ENCODE data around the gene KCNIP4. TPM values are rescaled to one million over a fixed set of nuclear protein-coding genes. Genes with fewer than 3 reads are reported as not detected.

The KCNIP4 gene
- total and polyA plus RNA-seq, 2 of the 8 experiments (the other 6 are each of a cell fraction or from before 2014, with no cell fraction given), result 0.06 TPM; not detected in 1

DNA sequence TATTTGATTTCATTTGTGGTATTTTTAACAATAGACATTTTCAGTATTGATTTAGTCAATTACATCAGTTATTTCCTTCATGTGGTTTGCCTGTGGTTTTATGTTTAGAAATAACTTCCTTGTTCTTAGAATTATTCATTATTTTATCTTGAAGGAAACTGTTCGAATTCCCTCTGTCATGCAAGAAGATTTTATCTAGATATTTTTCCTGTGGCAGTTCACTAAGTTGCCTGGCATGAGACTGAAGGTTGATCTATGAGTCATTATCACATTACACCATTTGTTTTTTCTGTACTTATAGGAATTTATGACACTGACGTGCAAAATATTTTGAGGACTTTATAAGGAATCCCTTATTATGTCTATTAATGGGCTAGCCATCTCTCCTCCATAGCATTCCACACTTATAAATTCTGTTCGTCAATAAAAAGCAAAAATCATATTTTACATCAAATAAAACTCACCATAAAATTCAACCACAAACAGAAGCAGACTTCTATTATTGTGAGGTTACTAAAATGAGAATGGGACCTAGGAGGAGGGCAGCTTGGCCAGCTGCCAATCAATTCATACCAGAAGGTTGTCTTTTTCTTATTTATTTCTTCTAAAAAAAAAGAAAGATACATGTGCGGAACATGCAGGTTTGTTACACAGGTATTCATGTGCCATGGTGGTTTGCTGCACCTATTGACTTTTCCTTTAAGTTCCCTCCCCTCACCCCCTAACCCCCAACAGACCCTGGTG, 179.0 kb downstream of the KCNIP4 start (continued):
- TF ChIP-seq, protein P1, sequence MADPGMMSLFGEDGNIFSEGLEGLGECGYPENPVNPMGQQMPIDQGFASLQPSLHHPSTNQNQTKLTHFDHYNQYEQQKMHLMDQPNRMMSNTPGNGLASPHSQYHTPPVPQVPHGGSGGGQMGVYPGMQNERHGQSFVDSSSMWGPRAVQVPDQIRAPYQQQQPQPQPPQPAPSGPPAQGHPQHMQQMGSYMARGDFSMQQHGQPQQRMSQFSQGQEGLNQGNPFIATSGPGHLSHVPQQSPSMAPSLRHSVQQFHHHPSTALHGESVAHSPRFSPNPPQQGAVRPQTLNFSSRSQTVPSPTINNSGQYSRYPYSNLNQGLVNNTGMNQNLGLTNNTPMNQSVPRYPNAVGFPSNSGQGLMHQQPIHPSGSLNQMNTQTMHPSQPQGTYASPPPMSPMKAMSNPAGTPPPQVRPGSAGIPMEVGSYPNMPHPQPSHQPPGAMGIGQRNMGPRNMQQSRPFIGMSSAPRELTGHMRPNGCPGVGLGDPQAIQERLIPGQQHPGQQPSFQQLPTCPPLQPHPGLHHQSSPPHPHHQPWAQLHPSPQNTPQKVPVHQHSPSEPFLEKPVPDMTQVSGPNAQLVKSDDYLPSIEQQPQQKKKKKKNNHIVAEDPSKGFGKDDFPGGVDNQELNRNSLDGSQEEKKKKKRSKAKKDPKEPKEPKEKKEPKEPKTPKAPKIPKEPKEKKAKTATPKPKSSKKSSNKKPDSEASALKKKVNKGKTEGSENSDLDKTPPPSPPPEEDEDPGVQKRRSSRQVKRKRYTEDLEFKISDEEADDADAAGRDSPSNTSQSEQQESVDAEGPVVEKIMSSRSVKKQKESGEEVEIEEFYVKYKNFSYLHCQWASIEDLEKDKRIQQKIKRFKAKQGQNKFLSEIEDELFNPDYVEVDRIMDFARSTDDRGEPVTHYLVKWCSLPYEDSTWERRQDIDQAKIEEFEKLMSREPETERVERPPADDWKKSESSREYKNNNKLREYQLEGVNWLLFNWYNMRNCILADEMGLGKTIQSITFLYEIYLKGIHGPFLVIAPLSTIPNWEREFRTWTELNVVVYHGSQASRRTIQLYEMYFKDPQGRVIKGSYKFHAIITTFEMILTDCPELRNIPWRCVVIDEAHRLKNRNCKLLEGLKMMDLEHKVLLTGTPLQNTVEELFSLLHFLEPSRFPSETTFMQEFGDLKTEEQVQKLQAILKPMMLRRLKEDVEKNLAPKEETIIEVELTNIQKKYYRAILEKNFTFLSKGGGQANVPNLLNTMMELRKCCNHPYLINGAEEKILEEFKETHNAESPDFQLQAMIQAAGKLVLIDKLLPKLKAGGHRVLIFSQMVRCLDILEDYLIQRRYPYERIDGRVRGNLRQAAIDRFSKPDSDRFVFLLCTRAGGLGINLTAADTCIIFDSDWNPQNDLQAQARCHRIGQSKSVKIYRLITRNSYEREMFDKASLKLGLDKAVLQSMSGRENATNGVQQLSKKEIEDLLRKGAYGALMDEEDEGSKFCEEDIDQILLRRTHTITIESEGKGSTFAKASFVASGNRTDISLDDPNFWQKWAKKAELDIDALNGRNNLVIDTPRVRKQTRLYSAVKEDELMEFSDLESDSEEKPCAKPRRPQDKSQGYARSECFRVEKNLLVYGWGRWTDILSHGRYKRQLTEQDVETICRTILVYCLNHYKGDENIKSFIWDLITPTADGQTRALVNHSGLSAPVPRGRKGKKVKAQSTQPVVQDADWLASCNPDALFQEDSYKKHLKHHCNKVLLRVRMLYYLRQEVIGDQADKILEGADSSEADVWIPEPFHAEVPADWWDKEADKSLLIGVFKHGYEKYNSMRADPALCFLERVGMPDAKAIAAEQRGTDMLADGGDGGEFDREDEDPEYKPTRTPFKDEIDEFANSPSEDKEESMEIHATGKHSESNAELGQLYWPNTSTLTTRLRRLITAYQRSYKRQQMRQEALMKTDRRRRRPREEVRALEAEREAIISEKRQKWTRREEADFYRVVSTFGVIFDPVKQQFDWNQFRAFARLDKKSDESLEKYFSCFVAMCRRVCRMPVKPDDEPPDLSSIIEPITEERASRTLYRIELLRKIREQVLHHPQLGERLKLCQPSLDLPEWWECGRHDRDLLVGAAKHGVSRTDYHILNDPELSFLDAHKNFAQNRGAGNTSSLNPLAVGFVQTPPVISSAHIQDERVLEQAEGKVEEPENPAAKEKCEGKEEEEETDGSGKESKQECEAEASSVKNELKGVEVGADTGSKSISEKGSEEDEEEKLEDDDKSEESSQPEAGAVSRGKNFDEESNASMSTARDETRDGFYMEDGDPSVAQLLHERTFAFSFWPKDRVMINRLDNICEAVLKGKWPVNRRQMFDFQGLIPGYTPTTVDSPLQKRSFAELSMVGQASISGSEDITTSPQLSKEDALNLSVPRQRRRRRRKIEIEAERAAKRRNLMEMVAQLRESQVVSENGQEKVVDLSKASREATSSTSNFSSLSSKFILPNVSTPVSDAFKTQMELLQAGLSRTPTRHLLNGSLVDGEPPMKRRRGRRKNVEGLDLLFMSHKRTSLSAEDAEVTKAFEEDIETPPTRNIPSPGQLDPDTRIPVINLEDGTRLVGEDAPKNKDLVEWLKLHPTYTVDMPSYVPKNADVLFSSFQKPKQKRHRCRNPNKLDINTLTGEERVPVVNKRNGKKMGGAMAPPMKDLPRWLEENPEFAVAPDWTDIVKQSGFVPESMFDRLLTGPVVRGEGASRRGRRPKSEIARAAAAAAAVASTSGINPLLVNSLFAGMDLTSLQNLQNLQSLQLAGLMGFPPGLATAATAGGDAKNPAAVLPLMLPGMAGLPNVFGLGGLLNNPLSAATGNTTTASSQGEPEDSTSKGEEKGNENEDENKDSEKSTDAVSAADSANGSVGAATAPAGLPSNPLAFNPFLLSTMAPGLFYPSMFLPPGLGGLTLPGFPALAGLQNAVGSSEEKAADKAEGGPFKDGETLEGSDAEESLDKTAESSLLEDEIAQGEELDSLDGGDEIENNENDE (IDR thresholded peaks at IDR 0.05; ENCODE audit: insufficient replicate concordance, low read length), result no peak
- TF ChIP-seq RXRA (IDR thresholded peaks at IDR 0.05; ENCODE audit: insufficient read depth, low read depth, low read length) (no peak), TCF12 (IDR thresholded peaks at IDR 0.05; ENCODE audit: low read depth, low read length) (no peak), ZNF274 (IDR thresholded peaks at IDR 0.05; ENCODE audit: borderline replicate concordance, extremely low read depth, low read length) (no peak)

Data from H1 (cell line).